Measurements from ENCODE around the gene THOC1.

The THOC1 gene

GRCh38 chr18:285817-286216 is 18.0 kb upstream of the THOC1 start:
- FAIRE-seq = no peak

DNA sequence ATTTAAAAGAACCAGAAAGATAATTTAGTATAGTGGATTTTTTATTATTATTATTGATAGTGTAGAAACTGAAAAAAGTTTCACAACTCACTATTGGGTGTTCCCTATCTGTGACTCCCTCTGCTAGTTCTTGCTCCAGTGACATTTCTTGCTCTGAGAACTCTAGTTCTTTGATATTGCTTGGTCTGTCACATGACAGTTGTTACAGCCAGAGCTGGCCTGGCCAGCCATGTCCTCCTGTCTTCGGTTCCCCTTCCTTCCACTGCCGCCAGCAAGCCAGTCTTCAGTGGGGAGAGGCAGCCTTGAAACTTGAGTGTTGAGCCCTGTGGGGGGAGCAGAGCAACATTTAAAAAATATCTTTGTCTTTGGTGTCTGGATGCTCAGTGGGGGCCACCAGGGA is 7.6 kb upstream of the THOC1 start:
- DNase-seq (ENCODE audit: extremely low spot score, insufficient read length, low read depth) (no peak), FAIRE-seq (no peak)

More at GRCh38 chr18:285817-286216, 18.0 kb upstream of the THOC1 start:
- no peak for DNase-seq (ENCODE audit: extremely low spot score, insufficient read length, low read depth)

GRCh38 chr18:274313-274712 is 6.5 kb upstream of the THOC1 start:
- DNase-seq (ENCODE audit: extremely low spot score, insufficient read length, low read depth) = no peak
- no peak for FAIRE-seq

DNA sequence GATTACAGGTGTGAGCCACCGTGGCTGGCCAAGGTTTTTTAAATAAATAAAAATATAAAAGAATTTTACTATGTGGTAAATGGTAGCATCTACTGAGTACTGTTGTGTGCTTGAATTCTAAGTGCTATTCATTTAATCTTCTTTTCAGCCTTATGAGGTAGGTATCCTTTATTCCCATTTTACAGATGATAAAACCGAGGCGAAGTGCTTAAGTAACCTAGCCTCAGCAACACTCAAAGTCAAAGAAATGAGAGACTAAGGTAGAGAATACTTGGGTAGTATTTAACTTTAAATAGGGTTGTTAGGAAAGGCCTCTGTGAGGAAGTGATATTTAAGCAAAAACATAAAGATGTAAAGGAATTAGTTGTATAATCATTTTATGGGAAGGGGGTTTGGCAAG is 5.7 kb upstream of the THOC1 start:
- no peak for FAIRE-seq
- no peak for DNase-seq (ENCODE audit: extremely low spot score, insufficient read length, low read depth)

DNA sequence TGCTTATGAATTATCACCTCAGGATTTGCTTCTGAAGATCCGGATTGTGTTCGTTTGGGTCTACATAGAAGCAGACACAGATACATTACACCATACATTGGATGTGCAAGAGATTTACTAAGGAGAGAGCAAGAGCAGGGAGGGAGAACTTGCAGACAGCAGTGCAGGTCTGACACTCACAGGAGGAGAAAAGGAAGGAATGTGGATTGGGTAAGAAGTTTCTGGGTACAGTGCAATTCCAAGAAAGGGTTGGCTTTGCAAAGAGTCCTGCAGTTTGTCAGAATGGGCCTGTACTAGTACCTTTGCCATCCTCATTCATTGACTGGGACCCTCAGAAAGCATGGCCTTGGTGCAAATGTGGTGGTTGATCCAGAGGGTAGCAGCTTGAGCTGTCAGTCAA is 4.8 kb upstream of the THOC1 start:
- FAIRE-seq = no peak

DNA sequence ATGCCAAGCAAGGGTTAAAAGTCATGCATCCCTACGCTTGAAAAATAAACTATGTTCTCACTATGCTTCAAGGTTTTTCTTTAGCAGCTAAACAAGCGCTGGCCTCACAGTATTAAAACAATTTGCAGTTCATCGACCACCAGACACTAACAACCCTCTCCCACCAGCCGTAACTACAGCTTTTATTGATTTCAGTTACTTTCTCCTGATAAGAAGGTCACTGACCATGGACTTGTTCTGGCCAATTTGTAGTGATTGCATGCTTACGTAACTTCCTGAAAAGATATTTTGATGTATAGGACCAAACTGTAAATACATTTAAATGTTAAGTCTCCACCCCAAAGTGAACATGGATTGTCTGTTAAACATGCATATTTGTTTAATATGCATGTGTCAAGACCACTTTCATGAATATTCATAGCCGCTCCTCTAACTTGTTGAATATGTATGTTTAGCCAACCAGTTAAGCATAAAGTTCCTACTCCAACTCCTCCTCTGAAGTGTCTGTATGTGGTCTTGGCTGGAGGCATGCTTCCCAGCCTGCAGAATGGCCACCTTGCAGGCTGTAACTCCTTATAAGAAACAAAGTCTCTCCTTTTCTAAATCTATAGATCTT is 1.7 kb upstream of the THOC1 start:
- DNase-seq (ENCODE audit: extremely low spot score, insufficient read length, low read depth) (no peak), FAIRE-seq (no peak)

More for the DNA sequence above, 4.8 kb upstream of the THOC1 start:
- DNase-seq (ENCODE audit: extremely low spot score, insufficient read length, low read depth) = no peak

- FAIRE-seq = peak; percentile 31
- no peak for DNase-seq (ENCODE audit: extremely low spot score, insufficient read length, low read depth)
Observed at GRCh38 chr18:267380-267687, 513 bp downstream of the THOC1 start.

- DNase-seq (ENCODE audit: extremely low spot score, insufficient read length, low read depth) (no peak), FAIRE-seq (no peak)
Observed at GRCh38 chr18:261398-262073, 6.3 kb downstream of the THOC1 start.

DNA sequence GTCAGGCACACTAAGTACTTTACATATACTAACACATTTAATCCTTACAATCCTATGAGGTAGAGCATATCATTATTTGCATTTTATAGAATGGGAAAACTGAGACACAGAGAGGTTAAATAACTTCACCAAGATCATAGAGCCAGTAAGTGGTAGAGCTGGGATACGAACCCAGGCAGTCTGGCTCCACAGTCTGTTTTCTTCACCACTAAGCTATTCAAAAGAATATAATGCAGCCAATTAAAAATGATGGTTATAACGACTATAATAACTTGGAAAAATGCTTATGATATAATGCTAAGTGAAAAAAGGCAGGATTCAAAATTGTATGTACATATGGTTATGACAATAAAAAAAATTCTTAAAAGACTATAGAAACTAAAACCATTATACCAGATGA is 7.3 kb downstream of the THOC1 start:
- DNase-seq (ENCODE audit: extremely low spot score, insufficient read length, low read depth) (no peak), FAIRE-seq (no peak)

GRCh38 chr18:255171-255570 is 12.7 kb downstream of the THOC1 start:
- no peak for FAIRE-seq

GRCh38 chr18:253121-253520 is 14.7 kb downstream of the THOC1 start:
- DNase-seq (ENCODE audit: extremely low spot score, insufficient read length, low read depth) = no peak
- no peak for FAIRE-seq

More at GRCh38 chr18:255171-255570, 12.7 kb downstream of the THOC1 start:
- no peak for DNase-seq (ENCODE audit: extremely low spot score, insufficient read length, low read depth)

- DNase-seq (ENCODE audit: extremely low spot score, insufficient read length, low read depth) = no peak
- no peak for FAIRE-seq
Observed at GRCh38 chr18:251572-251971, 16.3 kb downstream of the THOC1 start.

DNA sequence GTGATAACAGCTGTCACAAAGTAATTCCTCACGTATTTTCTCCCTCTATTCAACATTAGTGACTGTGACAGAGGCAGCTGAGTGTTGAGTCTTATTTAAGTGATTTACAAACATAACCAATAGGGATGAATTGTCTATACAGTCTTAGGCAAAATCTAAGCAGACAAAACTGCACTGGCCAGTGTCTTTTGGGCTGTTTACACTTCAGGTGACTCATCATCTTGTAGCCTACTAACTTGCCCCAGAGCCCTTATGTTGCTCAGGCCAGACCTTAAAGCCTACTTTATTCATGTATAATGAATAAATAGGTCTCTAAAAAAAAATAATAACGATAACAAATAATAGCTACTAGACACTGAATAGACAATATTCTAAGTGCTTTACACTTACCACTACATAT is 17.2 kb downstream of the THOC1 start:
- DNase-seq (ENCODE audit: extremely low spot score, insufficient read length, low read depth) = no peak
- no peak for FAIRE-seq

- DNase-seq (ENCODE audit: extremely low spot score, insufficient read length, low read depth) (no peak), FAIRE-seq (no peak)
Observed at GRCh38 chr18:248053-248452, 19.8 kb downstream of the THOC1 start.

DNA sequence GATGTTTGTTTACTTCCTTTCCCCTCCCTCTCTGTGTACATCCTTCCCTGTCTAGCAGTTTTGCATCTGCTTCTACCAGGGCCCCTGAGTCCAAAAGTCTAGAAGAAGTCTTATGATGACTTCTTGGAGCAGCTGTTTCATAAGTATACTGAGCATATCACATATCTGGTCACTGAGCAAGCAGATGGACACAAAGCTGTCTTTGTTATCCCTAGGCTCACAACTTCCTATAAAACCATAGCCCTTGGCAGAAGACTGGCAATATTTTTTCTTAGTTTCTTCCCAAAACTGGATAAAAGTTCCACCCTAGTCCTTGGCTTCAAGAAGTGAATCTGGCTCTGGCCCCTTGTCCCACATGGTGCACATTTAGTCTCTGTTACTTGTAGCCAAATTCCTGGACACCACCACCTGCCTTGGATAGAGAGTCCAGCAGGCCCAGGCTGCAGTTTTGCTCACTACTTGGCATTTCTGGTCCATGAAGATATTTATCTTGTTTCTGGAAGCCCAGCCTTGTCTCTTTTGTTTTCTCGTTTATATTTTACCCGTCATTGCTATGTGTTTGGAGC is 22.5 kb downstream of the THOC1 start:
- no peak for DNase-seq (ENCODE audit: extremely low spot score, insufficient read length, low read depth)
- no peak for FAIRE-seq

GRCh38 chr18:240175-240574 is 27.7 kb downstream of the THOC1 start:
- FAIRE-seq (no peak), DNase-seq (ENCODE audit: extremely low spot score, insufficient read length, low read depth) (no peak)

- FAIRE-seq = no peak
- DNase-seq (ENCODE audit: extremely low spot score, insufficient read length, low read depth) = no peak
Observed at GRCh38 chr18:231563-231962, 36.3 kb downstream of the THOC1 start.

DNA sequence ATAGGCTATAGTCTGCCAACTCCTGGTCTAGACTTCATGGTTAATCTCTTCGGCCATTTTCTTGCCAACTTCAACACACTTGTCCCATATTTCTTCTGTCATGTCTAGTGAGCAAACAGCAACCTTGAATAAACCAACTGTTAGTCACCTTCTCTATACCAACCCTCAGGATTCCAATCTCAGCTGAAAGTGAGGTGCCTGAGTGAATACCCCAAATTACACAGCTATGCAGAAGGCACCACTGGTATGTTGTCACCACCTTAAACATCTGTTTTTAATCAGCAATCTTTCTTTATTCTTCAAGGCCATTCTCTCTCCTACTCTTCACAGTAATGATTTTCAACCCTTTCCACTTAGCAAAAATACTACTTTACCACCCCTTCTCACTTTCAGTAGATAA is 39.3 kb downstream of the THOC1 start:
- DNase-seq (ENCODE audit: extremely low spot score, insufficient read length, low read depth) (no peak), FAIRE-seq (no peak)

DNA sequence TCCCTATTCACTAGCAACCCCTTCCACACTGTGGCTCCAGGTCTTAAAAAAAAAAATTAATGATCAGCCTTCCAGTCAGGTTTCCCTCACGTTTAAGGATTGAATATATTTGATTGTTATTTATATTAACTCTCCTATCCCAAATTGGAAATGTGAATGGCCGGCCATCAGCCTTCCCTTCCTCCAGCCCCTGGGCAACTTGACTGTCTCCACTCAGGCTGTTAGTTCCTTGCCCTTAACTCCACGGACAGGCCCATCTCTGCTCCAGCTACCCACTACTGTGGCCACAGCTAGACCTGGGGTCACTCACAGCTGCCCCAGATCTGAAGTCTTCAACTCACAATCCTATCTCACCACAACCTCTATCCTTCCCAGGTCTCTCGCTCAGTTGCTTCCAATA is 39.9 kb downstream of the THOC1 start:
- no peak for FAIRE-seq

GRCh38 chr18:227374-227773 is 40.5 kb downstream of the THOC1 start:
- DNase-seq (ENCODE audit: extremely low spot score, insufficient read length, low read depth) = no peak
- no peak for FAIRE-seq

More for the DNA sequence above, 39.9 kb downstream of the THOC1 start:
- DNase-seq (ENCODE audit: extremely low spot score, insufficient read length, low read depth) = no peak

DNA sequence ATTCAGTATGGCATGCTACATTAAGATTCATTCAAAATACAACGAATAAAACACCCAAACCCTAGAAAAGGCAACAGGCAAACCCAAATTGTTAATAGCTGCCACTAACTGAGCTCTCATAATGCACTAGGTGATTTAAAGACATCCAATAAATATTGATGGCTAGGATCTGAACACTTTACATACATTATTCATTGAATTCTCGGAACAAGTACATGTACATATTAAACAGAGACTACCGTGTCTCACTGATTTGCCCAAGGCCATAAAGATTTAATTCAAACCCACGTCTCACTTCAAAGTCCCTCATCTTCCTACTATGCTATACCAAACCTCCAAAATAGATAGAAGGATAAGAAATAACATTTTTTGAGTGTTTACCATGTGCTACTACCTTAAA is 42.1 kb downstream of the THOC1 start:
- DNase-seq (ENCODE audit: extremely low spot score, insufficient read length, low read depth) = no peak
- no peak for FAIRE-seq

- DNase-seq (ENCODE audit: extremely low spot score, insufficient read length, low read depth) (no peak), FAIRE-seq (no peak)
Observed at GRCh38 chr18:220708-221107, 47.1 kb downstream of the THOC1 start.

Measured in GM18507 (cell line).